Neutrophil (primary cell): ENCODE results near the gene CCDC74A.

ENCODE experiments used
- H3K27ac ChIP-seq: fragments of 200-600 bp; sonication (generic); 2 replicates; pipeline ENCODE4 v1.5.1; 2016; ENCODE audit warnings: mild to moderate bottlenecking, moderate library complexity
- H3K27me3 ChIP-seq: fragments of 200-600 bp; sonication (generic); 2 replicates; pipeline ENCODE4 v1.6.0; 2016; ENCODE audit warnings: mild to moderate bottlenecking
- H3K36me3 ChIP-seq: fragments of 200-600 bp; sonication (generic); 2 replicates; pipeline ENCODE4 v1.5.1; 2017
- H3K4me1 ChIP-seq, 2 experiments: fragments of 200-600 bp in 1 of 2; sonication (generic) in 1 of 2; 1 replicate in 1 of 2; 2 replicates in 1 of 2; pipeline versions ENCODE4 v1.5.1 to v1.6.1; 2013 to 2016; ENCODE audit warnings: low read depth in 1 of 2, low read length in 1 of 2, mild to moderate bottlenecking in 1 of 2, moderate library complexity in 1 of 2; ENCODE audit not compliant: control insufficient read depth in 1 of 2, insufficient read depth in 1 of 2
- H3K4me3 ChIP-seq, 2 experiments: fragments of 200-600 bp in 1 of 2; sonication (generic) in 1 of 2; 1 replicate in 1 of 2; 2 replicates in 1 of 2; pipeline ENCODE4 v1.5.1; 2013 to 2016; ENCODE audit warnings: low read depth in 1 of 2, low read length in 1 of 2, mild to moderate bottlenecking in 1 of 2, moderate library complexity in 1 of 2
- H3K9me3 ChIP-seq: fragments of 200-600 bp; sonication (generic); 2 replicates; pipeline ENCODE4 v1.5.1; 2016
- TF ChIP-seq, protein P1 (sequence below): fragments of 200-600 bp; sonication (generic); IDR thresholded peaks from 2 replicates; pipeline ENCODE4 v1.5.1; 2016; ENCODE audit warnings: antibody characterized with exemption

Gene CCDC74A

DNA sequence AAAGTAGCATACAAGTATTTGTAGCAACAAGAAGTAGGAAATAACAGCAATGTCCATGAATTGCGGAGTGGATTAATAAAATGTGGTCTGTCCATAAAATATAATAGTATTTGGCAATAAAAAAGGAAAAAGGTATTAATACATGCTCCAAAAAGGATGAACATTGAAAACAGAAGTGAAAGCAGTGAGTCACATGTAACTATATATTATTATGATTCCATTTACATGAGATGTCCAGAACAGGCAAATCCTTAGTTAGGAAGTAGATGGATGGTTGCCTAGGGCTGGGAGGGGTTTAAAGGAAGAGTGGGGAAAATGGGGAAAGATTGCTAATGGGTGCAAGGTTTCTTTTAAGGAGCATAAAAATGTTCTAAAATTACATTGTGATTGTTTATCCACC lies 44.5 kb downstream of the CCDC74A start:
- Histone ChIP-seq H3K27me3 (peaks cover 4% of the 10 kb centered on the region), H3K27ac (no peak overlapping the region), H3K9me3 (no peaks in the 10 kb centered on the region), H3K4me3 (no peak overlapping the region), H3K4me1 (no peaks in the 10 kb centered on the region), H3K36me3 (no peaks in the 10 kb centered on the region)
- TF ChIP-seq, protein P1, sequence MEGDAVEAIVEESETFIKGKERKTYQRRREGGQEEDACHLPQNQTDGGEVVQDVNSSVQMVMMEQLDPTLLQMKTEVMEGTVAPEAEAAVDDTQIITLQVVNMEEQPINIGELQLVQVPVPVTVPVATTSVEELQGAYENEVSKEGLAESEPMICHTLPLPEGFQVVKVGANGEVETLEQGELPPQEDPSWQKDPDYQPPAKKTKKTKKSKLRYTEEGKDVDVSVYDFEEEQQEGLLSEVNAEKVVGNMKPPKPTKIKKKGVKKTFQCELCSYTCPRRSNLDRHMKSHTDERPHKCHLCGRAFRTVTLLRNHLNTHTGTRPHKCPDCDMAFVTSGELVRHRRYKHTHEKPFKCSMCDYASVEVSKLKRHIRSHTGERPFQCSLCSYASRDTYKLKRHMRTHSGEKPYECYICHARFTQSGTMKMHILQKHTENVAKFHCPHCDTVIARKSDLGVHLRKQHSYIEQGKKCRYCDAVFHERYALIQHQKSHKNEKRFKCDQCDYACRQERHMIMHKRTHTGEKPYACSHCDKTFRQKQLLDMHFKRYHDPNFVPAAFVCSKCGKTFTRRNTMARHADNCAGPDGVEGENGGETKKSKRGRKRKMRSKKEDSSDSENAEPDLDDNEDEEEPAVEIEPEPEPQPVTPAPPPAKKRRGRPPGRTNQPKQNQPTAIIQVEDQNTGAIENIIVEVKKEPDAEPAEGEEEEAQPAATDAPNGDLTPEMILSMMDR = no peak

DNA sequence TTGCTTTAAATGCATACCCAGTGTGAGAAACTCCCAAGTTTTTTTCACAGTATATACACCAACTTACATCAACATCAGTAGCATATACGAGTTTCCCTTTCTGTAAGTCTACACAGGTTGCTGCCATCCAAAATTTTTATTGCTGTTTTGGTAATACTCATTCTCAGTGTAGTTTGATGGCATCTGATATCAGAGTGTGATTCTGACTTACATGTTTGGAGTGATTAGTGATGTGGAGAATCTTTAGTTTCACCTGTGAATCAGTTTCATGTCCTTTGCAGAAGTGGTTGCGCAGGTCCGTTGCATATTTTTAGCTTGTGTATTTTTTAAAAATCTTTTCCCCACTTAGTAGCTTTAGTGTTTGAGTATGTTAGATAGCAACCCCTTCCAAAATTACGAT lies 50.1 kb downstream of the CCDC74A start:
- Histone ChIP-seq H3K27ac (no peak overlapping the region), H3K4me3 (no peak overlapping the region), H3K9me3 (no peaks in the 10 kb centered on the region), H3K4me1 (no peaks in the 10 kb centered on the region), H3K27me3 (no peaks in the 10 kb centered on the region), H3K36me3 (no peaks in the 10 kb centered on the region)
- TF ChIP-seq, protein P1 = no peak

DNA sequence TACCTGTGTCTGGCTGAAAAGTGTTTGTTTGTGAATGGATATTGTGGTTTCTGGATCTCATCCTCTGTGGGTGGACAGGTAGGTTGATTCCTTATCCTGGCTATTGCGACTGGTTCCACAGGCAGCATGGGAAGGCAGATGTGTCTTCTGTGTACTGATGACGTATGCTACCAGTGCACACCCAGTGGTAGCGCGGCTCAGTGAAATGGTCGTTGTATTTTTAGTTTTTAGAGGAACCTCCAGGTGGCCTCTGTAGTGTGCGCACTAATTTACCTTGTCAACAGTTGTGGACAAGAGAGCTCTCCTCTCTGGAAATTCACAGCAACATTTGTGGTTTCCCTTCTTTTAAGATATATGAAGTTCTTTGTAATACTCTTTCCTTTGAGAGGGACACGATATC lies 52.5 kb downstream of the CCDC74A start:
- H3K4me3 ChIP-seq = no peak overlapping the region
- no peaks in the 10 kb centered on the region for H3K27me3 ChIP-seq
- TF ChIP-seq, protein P1 = no peak
- no peaks in the 10 kb centered on the region for H3K4me1 ChIP-seq
- no peaks in the 10 kb centered on the region for H3K36me3 ChIP-seq
- H3K27ac ChIP-seq = no peak overlapping the region
- no peaks in the 10 kb centered on the region for H3K9me3 ChIP-seq
